ENCODE data around the gene ZSWIM6.

GRCh38 chr5:61370506-61370905, 38.4 kb downstream of the ZSWIM6 start:
- TF ChIP-seq CTCF (IDR thresholded peaks at IDR 0.05) (no peak), POLR2A (IDR thresholded peaks at IDR 0.05) (no peak), EP300 (IDR thresholded peaks at IDR 0.05; ENCODE audit: low read depth) (no peak)

All from transverse colon (tissue), 3 donors.